Colonic mucosa (tissue), 4 donors: ENCODE results near the gene GPRC5D. TPM values are rescaled to one million over a fixed set of nuclear protein-coding genes. Genes with fewer than 3 reads are reported as not detected.

Source experiments
- DNase-seq: peaks from one replicate; pipeline ENCODE4 v3.0.0-alpha.2; 2020
- H3K27ac ChIP-seq: fragments of 200-600 bp; one replicate; pipeline ENCODE4 v1.8.0; 2021
- H3K27me3 ChIP-seq: fragments of 200-600 bp; one replicate; pipeline ENCODE4 v1.8.0; 2021
- H3K36me3 ChIP-seq: fragments of 200-600 bp; one replicate; pipeline ENCODE4 v1.8.0; 2021
- H3K4me1 ChIP-seq: fragments of 200-600 bp; one replicate; pipeline ENCODE4 v1.8.0; 2021; ENCODE audit warnings: mild to moderate bottlenecking
- H3K4me3 ChIP-seq: fragments of 200-600 bp; one replicate; pipeline ENCODE4 v1.8.0; 2021
- H3K9ac ChIP-seq, 2 donors: one replicate each; pipeline ENCODE4 v1.7.0; 2013; ENCODE audit warnings: control low read depth in 2 of 2, low read depth in 2 of 2, low read length in 2 of 2
- H3K9me3 ChIP-seq: fragments of 200-600 bp; one replicate; pipeline ENCODE4 v1.8.0; 2021
- CTCF ChIP-seq: fragments of 200-600 bp; IDR thresholded peaks from one replicate; pipeline ENCODE4 v1.8.0; 2022; ENCODE audit warnings: antibody characterized with exemption, mild to moderate bottlenecking
- intact Hi-C: fragments of 100-400 bp; cut with DNase I; formaldehyde crosslinking; loops from one replicate; pipeline ENCODE4 v1.14.1; 2022
- total RNA-seq, 2 donors: library from RNA; stranded (reverse); fragmentation: NEBNext Ultra II Directional in 1 of 2; extraction: Animal tissue kit (Norgen Biotek cat#: 25700) in 1 of 2; gene quantifications; one replicate each; pipeline ENCODE4 v1.2.1, GENCODE V29; 2021
- donor health status: healthy.
- donor health status: DM: no; HTN: no; CAD: no.
- donor health status: DM: no; HTN: no; CAD: no.

The GPRC5D gene
- total RNA-seq, 2 donors from 2014 or later, result 0.27 TPM; not detected in 1

GRCh38 chr12:12979731-12980259 is 27.8 kb upstream of the GPRC5D start:
- intact Hi-C loops, result loop anchor here (5.0 to 10.0 kb wide), 4 partner anchors 62 to 235 kb away; partner anchors contain the start of gene APOLD1
- Histone ChIP-seq H3K4me3 (no peak overlapping the region), H3K27ac (no peak overlapping the region), H3K9ac (no peak overlapping the region), H3K27me3 (no peaks in the 10 kb centered on the region), H3K36me3 (no peaks in the 10 kb centered on the region), H3K9me3 (no peaks in the 10 kb centered on the region), H3K4me1 (no peaks in the 10 kb centered on the region)
- DNase-seq, result no peak
- no peak for TF ChIP-seq CTCF

GRCh38 chr12:12979126-12979525 is 27.2 kb upstream of the GPRC5D start:
- TF ChIP-seq CTCF, result no peak
- no peak for DNase-seq
- H3K9ac ChIP-seq, result no peak overlapping the region
- H3K27ac ChIP-seq, result no peak overlapping the region
- H3K27me3 ChIP-seq, result no peaks in the 10 kb centered on the region
- H3K4me3 ChIP-seq, result no peak overlapping the region
- H3K9me3 ChIP-seq, result no peaks in the 10 kb centered on the region
- no peaks in the 10 kb centered on the region for H3K4me1 ChIP-seq
- intact Hi-C loops, result loop anchor here (10.0 kb wide), 1 partner anchor 144 kb away; no protein-coding TSS in a partner anchor
- no peaks in the 10 kb centered on the region for H3K36me3 ChIP-seq

GRCh38 chr12:12977231-12977630 is 25.3 kb upstream of the GPRC5D start:
- Histone ChIP-seq H3K9ac (no peak overlapping the region), H3K27ac (no peak overlapping the region), H3K27me3 (no peaks in the 10 kb centered on the region), H3K4me1 (no peaks in the 10 kb centered on the region), H3K9me3 (no peaks in the 10 kb centered on the region), H3K36me3 (no peaks in the 10 kb centered on the region), H3K4me3 (no peak overlapping the region)
- intact Hi-C loops, result loop anchor here (10.0 kb wide), 1 partner anchor 142 kb away; no protein-coding TSS in a partner anchor
- no peak for DNase-seq
- TF ChIP-seq CTCF, result no peak

GRCh38 chr12:12976366-12976765 is 24.4 kb upstream of the GPRC5D start:
- intact Hi-C loops, result loop anchor here (10.0 kb wide), 1 partner anchor 142 kb away; no protein-coding TSS in a partner anchor
- TF ChIP-seq CTCF, result no peak
- Histone ChIP-seq H3K9ac (no peak overlapping the region), H3K36me3 (no peaks in the 10 kb centered on the region), H3K9me3 (no peaks in the 10 kb centered on the region), H3K27ac (peak overlapping the region; percentile 23), H3K27me3 (no peaks in the 10 kb centered on the region), H3K4me3 (no peak overlapping the region), H3K4me1 (no peaks in the 10 kb centered on the region)
- DNase-seq, result no peak

- Histone ChIP-seq H3K4me3 (no peak overlapping the region), H3K9ac (no peak overlapping the region), H3K36me3 (no peaks in the 10 kb centered on the region), H3K9me3 (no peaks in the 10 kb centered on the region), H3K27me3 (no peaks in the 10 kb centered on the region), H3K4me1 (no peaks in the 10 kb centered on the region), H3K27ac (no peak overlapping the region)
- intact Hi-C loops, result loop anchor here (10.0 kb wide), 1 partner anchor 141 kb away; no protein-coding TSS in a partner anchor
- no peak for TF ChIP-seq CTCF
- peak; percentile 65 for DNase-seq
These were observed 23.5 kb upstream of the GPRC5D start for GRCh38 chr12:12975322-12976077.
